Large intestine (tissue), 3 donors: ENCODE data around the gene C19orf73. TPM values are rescaled to one million over a fixed set of nuclear protein-coding genes. Genes with fewer than 3 reads are reported as not detected.
"Not testable (repeated sequence)": the region's sequence is repeated elsewhere in the genome, so short reads cannot be mapped to it uniquely, and the experiment has no call there.

ENCODE experiments used
- DNase-seq, 2 donors: peaks; one replicate each; pipeline versions ENCODE4 v3.0.0 to v3.0.0-alpha.2; 2013
- H3K27ac ChIP-seq: one replicate; pipeline ENCODE4 v1.5.1; 2013; ENCODE audit warnings: low read length
- H3K27me3 ChIP-seq: 2 replicates; pipeline ENCODE4 v1.6.1; 2013; ENCODE audit warnings: low read length; ENCODE audit not compliant: control insufficient read depth, insufficient read depth
- H3K36me3 ChIP-seq: 2 replicates; pipeline ENCODE4 v1.6.1; 2013; ENCODE audit warnings: low read length; ENCODE audit not compliant: control insufficient read depth, insufficient read depth
- H3K4me1 ChIP-seq: one replicate; pipeline ENCODE4 v1.6.1; 2013; ENCODE audit warnings: low read length; ENCODE audit not compliant: control insufficient read depth, insufficient read depth
- H3K4me3 ChIP-seq: one replicate; pipeline ENCODE4 v1.5.1; 2013; ENCODE audit warnings: low read length
- H3K9me3 ChIP-seq: one replicate; pipeline ENCODE4 v1.6.1; 2013; ENCODE audit warnings: mild to moderate bottlenecking, low read depth, low read length, moderate library complexity; ENCODE audit not compliant: control insufficient read depth
- WGBS: methylation state at CpG from one replicate; pipeline ENCODE4 v1.1.5; 2013; ENCODE audit warnings: low lambda C conversion rate; ENCODE audit not compliant: insufficient coverage; 5-methylcytosine and 5-hydroxymethylcytosine counted together
- polyA plus RNA-seq: library from polyadenylated mRNA; unstranded; fragments of 120-200 nt; gene quantifications from one replicate; pipeline ENCODE4 v1.2.1, GENCODE V29; 2013

The C19orf73 gene
- polyA plus RNA-seq, 1 donor: 1.4 TPM

GRCh38 chr19:49084206-49085019 lies 34.5 kb downstream of the C19orf73 start:
- Histone ChIP-seq H3K27ac (peak overlapping the region; percentile 83), H3K4me3 (peak overlapping the region; percentile 71), H3K4me1 (peaks cover 15% of the 10 kb centered on the region), H3K36me3 (peaks cover 18% of the 10 kb centered on the region), H3K27me3 (no peaks in the 10 kb centered on the region), H3K9me3 (no peaks in the 10 kb centered on the region)
- WGBS: 63% methylated on average over 5 of the region's 26 CpGs
- peak in 1 of 2 donors; percentile 36 for DNase-seq

DNA sequence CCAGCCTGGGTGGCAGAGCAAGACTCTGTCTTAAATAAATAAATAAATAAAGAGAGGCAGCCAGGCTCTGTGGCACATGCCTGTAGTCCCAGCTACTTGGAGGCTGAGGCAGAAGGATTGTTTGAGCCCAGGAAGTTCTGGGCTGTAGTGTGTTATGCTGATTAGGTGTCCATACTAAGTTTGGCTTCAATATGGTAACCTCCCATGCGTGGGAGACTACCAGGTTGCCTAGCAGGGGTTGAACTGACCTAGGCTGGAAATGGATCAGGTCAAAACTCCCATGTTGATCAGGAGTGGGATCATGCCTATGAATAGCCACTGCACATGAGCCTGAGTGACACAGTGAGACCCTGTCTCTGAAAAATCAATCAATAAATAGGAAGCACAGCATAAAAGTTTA lies 37.7 kb downstream of the C19orf73 start:
- DNase-seq: no peak
- no peaks in the 10 kb centered on the region for H3K9me3 ChIP-seq
- H3K4me1 ChIP-seq: peaks cover 7% of the 10 kb centered on the region
- WGBS: no CpG with 5 or more reads among the region's 1 CpG
- H3K36me3 ChIP-seq: no peaks in the 10 kb centered on the region
- no peak overlapping the region for H3K27ac ChIP-seq
- H3K27me3 ChIP-seq: no peaks in the 10 kb centered on the region
- no peak overlapping the region for H3K4me3 ChIP-seq

GRCh38 chr19:49080392-49080791 lies 38.6 kb downstream of the C19orf73 start:
- Histone ChIP-seq H3K4me3 (no peak overlapping the region), H3K27me3 (no peaks in the 10 kb centered on the region), H3K27ac (no peak overlapping the region), H3K9me3 (no peaks in the 10 kb centered on the region), H3K36me3 (no peaks in the 10 kb centered on the region), H3K4me1 (peaks cover 6% of the 10 kb centered on the region)
- WGBS: 100% methylated on average over 1 of the region's 4 CpGs
- DNase-seq: no peak

GRCh38 chr19:49074869-49075268 lies 44.1 kb downstream of the C19orf73 start:
- WGBS: no CpG with 5 or more reads among the region's 9 CpGs
- peak in 1 of 2 donors; percentile 28 for DNase-seq
- Histone ChIP-seq H3K9me3 (peaks cover 14% of the 10 kb centered on the region), H3K27me3 (peaks cover 43% of the 10 kb centered on the region)
- not testable (repeated sequence) for H3K4me1 ChIP-seq, H3K27ac ChIP-seq, H3K4me3 ChIP-seq, H3K36me3 ChIP-seq

DNA sequence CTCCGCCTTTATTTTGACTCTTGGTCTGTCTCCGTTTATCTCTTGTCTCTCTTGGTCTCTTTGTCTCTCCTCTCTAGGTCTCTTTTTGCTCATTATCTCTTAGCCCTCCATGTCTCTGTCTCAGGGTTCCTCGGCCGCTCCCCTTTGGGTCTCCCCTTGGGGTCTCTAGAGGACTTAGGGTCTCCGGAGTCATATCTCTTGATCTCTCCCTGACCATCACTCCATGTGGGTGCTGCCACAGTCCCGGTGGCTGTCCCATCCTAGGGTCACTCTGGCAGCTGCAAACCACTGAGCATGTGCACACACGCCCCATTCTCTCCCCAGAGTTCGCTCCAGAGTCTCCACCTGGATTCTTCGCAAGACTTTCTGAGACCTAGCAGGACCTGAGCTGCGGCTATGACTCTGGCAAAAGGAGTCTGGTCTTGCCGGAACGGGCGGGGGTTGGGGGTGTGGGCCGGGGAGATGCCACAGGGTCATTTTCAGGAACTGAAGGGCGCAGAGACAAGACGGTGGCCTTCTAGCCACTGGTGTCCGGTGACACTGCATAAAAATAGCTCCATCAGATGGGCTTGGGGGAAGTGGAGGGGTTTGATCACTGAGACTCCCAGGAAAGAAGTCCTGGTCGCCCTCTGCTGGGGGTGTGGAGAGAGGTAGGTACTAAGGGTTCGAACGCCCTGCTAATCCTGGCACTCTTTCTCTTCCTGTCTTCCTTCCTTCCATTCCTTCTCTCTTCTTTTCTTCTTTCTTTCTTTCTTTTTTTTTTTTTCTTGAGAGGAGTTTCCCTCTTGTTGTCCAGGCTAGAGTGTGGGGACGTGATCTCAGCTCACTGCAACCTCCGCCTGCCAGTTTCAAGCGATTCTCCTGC lies 45.2 kb downstream of the C19orf73 start:
- 38% methylated on average over 2 of the region's 23 CpGs for WGBS
- no peak for DNase-seq
- H3K9me3 ChIP-seq: peaks cover 14% of the 10 kb centered on the region
- no peaks in the 10 kb centered on the region for H3K36me3 ChIP-seq
- no peak overlapping the region for H3K4me3 ChIP-seq
- H3K27me3 ChIP-seq: peaks cover 54% of the 10 kb centered on the region
- H3K4me1 ChIP-seq: no peaks in the 10 kb centered on the region
- no peak overlapping the region for H3K27ac ChIP-seq

DNA sequence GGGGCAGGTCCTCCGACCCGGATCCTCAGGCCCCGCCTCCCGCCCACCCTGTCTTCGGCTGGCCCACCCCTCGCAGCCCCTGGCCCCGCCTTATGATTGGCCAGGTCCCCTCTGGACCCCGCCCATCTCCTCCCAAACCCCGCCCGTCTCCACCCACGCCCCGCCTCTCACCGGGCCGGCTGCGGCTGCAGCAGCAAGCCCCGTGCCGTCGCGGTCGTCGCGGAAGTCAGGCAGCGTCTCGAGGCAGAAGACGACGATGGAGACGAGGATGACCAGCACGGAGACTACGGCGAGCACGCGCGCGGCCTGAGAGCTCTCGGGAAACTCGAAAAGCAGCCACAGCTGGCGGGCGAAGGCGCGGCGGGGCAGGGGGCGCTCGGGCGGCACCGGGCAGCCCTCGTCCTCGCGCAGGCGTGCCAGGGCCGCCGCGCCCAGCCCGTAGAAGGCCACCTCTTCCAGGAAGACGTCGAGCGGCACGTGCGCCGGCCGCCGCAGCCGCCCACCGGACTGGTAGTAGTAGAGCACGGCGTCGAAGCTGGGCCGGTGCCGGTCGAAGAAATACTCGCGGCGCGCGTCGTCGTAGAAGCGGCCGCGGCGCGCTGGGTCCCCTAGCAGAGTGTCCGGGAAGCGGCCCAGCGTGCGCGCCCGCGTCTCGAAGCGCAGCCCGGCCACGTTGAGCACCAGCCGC lies 46.9 kb downstream of the C19orf73 start:
- no peak for DNase-seq
- Histone ChIP-seq H3K9me3 (peaks cover 14% of the 10 kb centered on the region), H3K27ac (no peak overlapping the region), H3K4me3 (no peak overlapping the region), H3K36me3 (no peaks in the 10 kb centered on the region), H3K27me3 (peaks cover 62% of the 10 kb centered on the region), H3K4me1 (no peaks in the 10 kb centered on the region)
- no CpG with 5 or more reads among the region's 93 CpGs for WGBS

- peaks cover 77% of the 10 kb centered on the region for H3K27me3 ChIP-seq
- no peak overlapping the region for H3K4me3 ChIP-seq
- no peak overlapping the region for H3K27ac ChIP-seq
- DNase-seq: no peak
- no peaks in the 10 kb centered on the region for H3K4me1 ChIP-seq
- WGBS: 80% methylated on average over 1 of the region's 21 CpGs
- H3K9me3 ChIP-seq: peaks cover 14% of the 10 kb centered on the region
- H3K36me3 ChIP-seq: no peaks in the 10 kb centered on the region
Observed at GRCh38 chr19:49070416-49070815, 48.5 kb downstream of the C19orf73 start.

- no peak for DNase-seq
- H3K36me3 ChIP-seq: no peaks in the 10 kb centered on the region
- H3K27ac ChIP-seq: no peak overlapping the region
- H3K9me3 ChIP-seq: peaks cover 14% of the 10 kb centered on the region
- H3K4me1 ChIP-seq: no peaks in the 10 kb centered on the region
- H3K4me3 ChIP-seq: no peak overlapping the region
- no CpG with 5 or more reads among the region's 9 CpGs for WGBS
- H3K27me3 ChIP-seq: peaks cover 82% of the 10 kb centered on the region
Observed at GRCh38 chr19:49069026-49069425, 49.9 kb downstream of the C19orf73 start.
